ENCODE results near the gene TBC1D8.

The TBC1D8 gene

GRCh38 chr2:100962366-100963025 lies 188.7 kb downstream of the TBC1D8 start:
- Histone ChIP-seq H3K9me3 (ENCODE audit: control insufficient read depth, insufficient read depth, low read depth, low read length) (no peaks in the 10 kb centered on the region), H3K36me3 (ENCODE audit: control insufficient read depth, insufficient read depth, low read length) (no peaks in the 10 kb centered on the region), H3K27ac (ENCODE audit: low read depth, low read length) (no peak overlapping the region), H3K4me3 (ENCODE audit: low read depth, low read length) (no peak overlapping the region), H3K4me1 (ENCODE audit: control insufficient read depth, insufficient read depth, low read length) (peaks cover 3% of the 10 kb centered on the region; the same call in 1 of the 2 replicates), H3K27me3 (ENCODE audit: control insufficient read depth, insufficient read depth, low read length) (no peaks in the 10 kb centered on the region), H3K9ac (ENCODE audit: low read length) (no peak overlapping the region)

DNA sequence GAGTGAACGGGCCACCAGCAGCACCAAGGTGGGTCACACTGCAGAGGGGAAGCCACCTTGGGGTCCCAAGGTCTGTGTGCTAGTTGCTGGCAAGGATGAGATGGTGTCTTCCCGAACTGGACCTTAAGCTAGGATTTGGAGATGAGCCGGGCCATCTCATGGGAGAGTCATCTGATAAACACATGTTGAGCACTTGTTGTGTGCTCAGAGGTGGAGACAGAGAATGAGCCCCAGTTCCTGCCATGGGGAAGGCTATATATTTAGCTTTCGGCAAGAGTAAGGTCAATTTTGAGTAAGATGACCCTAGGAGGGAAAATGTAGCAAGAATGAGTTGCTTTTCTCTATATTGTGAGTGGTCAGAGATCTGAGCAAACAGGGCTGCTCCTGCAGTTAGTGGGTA lies 190.5 kb downstream of the TBC1D8 start:
- Histone ChIP-seq H3K9me3 (ENCODE audit: control insufficient read depth, insufficient read depth, low read depth, low read length) (no peaks in the 10 kb centered on the region), H3K9ac (ENCODE audit: low read length) (no peak overlapping the region), H3K27ac (ENCODE audit: low read depth, low read length) (no peak overlapping the region), H3K4me1 (ENCODE audit: control insufficient read depth, insufficient read depth, low read length) (peaks cover 3% of the 10 kb centered on the region; the same call in 1 of the 2 replicates), H3K36me3 (ENCODE audit: control insufficient read depth, insufficient read depth, low read length) (no peaks in the 10 kb centered on the region), H3K27me3 (ENCODE audit: control insufficient read depth, insufficient read depth, low read length) (no peaks in the 10 kb centered on the region), H3K4me3 (ENCODE audit: low read depth, low read length) (no peak overlapping the region)

- H3K27ac ChIP-seq (ENCODE audit: low read depth, low read length): no peak overlapping the region
- no peak overlapping the region for H3K4me3 ChIP-seq (ENCODE audit: low read depth, low read length)
These were observed 191.8 kb downstream of the TBC1D8 start for GRCh38 chr2:100959225-100959880.

DNA sequence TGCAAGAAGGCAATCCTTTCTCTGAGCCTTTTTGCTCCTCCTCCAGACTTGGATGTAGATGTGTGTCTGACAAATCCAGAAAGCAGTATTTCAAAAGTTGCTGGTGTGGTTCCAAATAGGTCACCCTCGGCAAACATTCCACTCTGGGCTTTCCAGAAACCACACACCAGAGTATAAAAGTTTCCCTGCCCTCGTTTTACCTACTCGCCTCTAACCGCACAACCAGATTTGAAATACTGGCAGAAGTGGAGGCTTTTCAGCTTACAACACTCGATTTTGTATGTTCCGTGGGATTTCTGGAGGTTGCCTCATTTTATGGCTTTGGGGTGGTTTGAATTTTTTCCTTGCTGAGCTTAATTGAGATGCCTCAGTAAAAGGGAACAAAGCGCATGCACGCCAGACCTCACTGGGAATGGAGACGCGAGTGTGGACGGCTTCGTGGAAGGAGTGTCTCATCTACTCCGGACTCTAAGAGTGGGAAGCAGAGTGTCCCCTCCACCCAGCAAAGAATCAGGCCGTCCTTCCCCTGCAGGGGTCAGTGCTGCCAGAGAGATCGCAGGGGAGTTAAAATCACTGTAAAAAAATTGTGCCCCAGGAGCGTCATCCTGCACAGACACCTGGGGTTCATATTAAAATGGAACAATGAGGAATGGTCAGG lies 193.1 kb downstream of the TBC1D8 start:
- Histone ChIP-seq H3K36me3 (ENCODE audit: control insufficient read depth, insufficient read depth, low read length) (no peaks in the 10 kb centered on the region), H3K9ac (ENCODE audit: low read length) (no peak overlapping the region), H3K4me3 (ENCODE audit: low read depth, low read length) (no peak overlapping the region), H3K27me3 (ENCODE audit: control insufficient read depth, insufficient read depth, low read length) (no peaks in the 10 kb centered on the region), H3K9me3 (ENCODE audit: control insufficient read depth, insufficient read depth, low read depth, low read length) (no peaks in the 10 kb centered on the region), H3K27ac (ENCODE audit: low read depth, low read length) (no peak overlapping the region), H3K4me1 (ENCODE audit: control insufficient read depth, insufficient read depth, low read length) (peaks cover 9% of the 10 kb centered on the region; the same call in 1 of the 2 replicates)

More at GRCh38 chr2:100959225-100959880, 191.8 kb downstream of the TBC1D8 start:
- H3K9me3 ChIP-seq (ENCODE audit: control insufficient read depth, insufficient read depth, low read depth, low read length): no peaks in the 10 kb centered on the region
- H3K27me3 ChIP-seq (ENCODE audit: control insufficient read depth, insufficient read depth, low read length): no peaks in the 10 kb centered on the region
- peaks cover 3% of the 10 kb centered on the region; the same call in 1 of the 2 replicates for H3K4me1 ChIP-seq (ENCODE audit: control insufficient read depth, insufficient read depth, low read length)
- no peaks in the 10 kb centered on the region for H3K36me3 ChIP-seq (ENCODE audit: control insufficient read depth, insufficient read depth, low read length)
- H3K9ac ChIP-seq (ENCODE audit: low read length): no peak overlapping the region

Measured in HUES6 (cell line).